Endodermal cell (in vitro differentiated cells): ENCODE measurements around the gene CMPK1. TPM values are rescaled to one million over a fixed set of nuclear protein-coding genes. Genes with fewer than 3 reads are reported as not detected.

Source experiments
- DNase-seq: peaks from one replicate; pipeline ENCODE4 v3.0.0-alpha.2; 2017
- H3K27ac ChIP-seq: 2 replicates; pipeline ENCODE4 v1.5.1; 2013; ENCODE audit warnings: mild to moderate bottlenecking, low read depth, low read length, moderate library complexity
- H3K27me3 ChIP-seq: 2 replicates; pipeline ENCODE4 v1.6.1; 2013; ENCODE audit warnings: mild to moderate bottlenecking, low read length, moderate library complexity; ENCODE audit not compliant: insufficient read depth, control insufficient read depth, poor library complexity, severe bottlenecking
- H3K36me3 ChIP-seq: 2 replicates; pipeline ENCODE4 v1.7.0; 2013; ENCODE audit warnings: mild to moderate bottlenecking, low read length, moderate library complexity; ENCODE audit not compliant: control insufficient read depth, insufficient read depth
- H3K4me1 ChIP-seq: one replicate; pipeline ENCODE4 v1.7.0; 2013; ENCODE audit warnings: low read length; ENCODE audit not compliant: control insufficient read depth, insufficient read depth
- H3K4me3 ChIP-seq: 2 replicates; pipeline ENCODE4 v1.5.1; 2013; ENCODE audit warnings: mild to moderate bottlenecking, low read length, moderate library complexity
- H3K9ac ChIP-seq: 2 replicates; pipeline ENCODE4 v1.6.1; 2013; ENCODE audit warnings: mild to moderate bottlenecking, low read length, moderate library complexity; ENCODE audit not compliant: poor library complexity, severe bottlenecking; ENCODE audit errors: extremely low read depth
- H3K9me3 ChIP-seq: 2 replicates; pipeline ENCODE4 v1.6.1; 2013; ENCODE audit warnings: mild to moderate bottlenecking, low read length, moderate library complexity; ENCODE audit not compliant: control insufficient read depth
- H3K27ac Mint-ChIP-seq: 2 replicates; pipeline ENCODE4 v1.8.0; 2020; ENCODE audit warnings: mixed read lengths
- H3K27me3 Mint-ChIP-seq: 2 replicates; pipeline ENCODE4 v1.8.0; 2021; ENCODE audit warnings: mild to moderate bottlenecking, mixed read lengths; ENCODE audit not compliant: insufficient read depth
- H3K36me3 Mint-ChIP-seq: 2 replicates; pipeline ENCODE4 v1.8.0; 2020; ENCODE audit warnings: low read depth, mixed read lengths
- H3K4me1 Mint-ChIP-seq: 2 replicates; pipeline ENCODE4 v1.8.0; 2020; ENCODE audit warnings: mixed read lengths
- H3K4me3 Mint-ChIP-seq: 2 replicates; pipeline ENCODE4 v1.8.0; 2020; ENCODE audit warnings: mild to moderate bottlenecking, moderate library complexity, mixed read lengths
- H3K9me3 Mint-ChIP-seq: 2 replicates; pipeline ENCODE4 v1.8.0; 2020; ENCODE audit warnings: mild to moderate bottlenecking, mixed read lengths
- WGBS, 2 experiments: methylation state at CpG; one replicate each; pipeline versions ENCODE4 v1.1.5 to v1.1.7; 2013; ENCODE audit warnings: missing lambda C conversion rate in 2 of 2, mixed read lengths in 1 of 2; ENCODE audit not compliant: insufficient coverage in 1 of 2, insufficient read length in 1 of 2; 5-methylcytosine and 5-hydroxymethylcytosine counted together
- total RNA-seq, 2 donors: library from RNA; stranded (reverse); fragmentation: NEBNext Ultra II Directional in 1 of 2; extraction: Animal tissue kit (Norgen Biotek cat#: 25700) in 1 of 2; gene quantifications; 2 replicates in 1 of 2; 3 replicates in 1 of 2; pipeline ENCODE4 v1.2.1, GENCODE V29; 2021
- TF ChIP-seq, protein P1 (sequence below): fragments of 200-600 bp; sonication (generic); conservative IDR thresholded peaks from 2 replicates; pipeline ENCODE4 v1.5.0; 2021; ENCODE audit warnings: antibody characterized with exemption, mild to moderate bottlenecking

CMPK1 gene
- total RNA-seq, 2 donors from 2014 or later: 41.6 to 42.0 TPM

DNA sequence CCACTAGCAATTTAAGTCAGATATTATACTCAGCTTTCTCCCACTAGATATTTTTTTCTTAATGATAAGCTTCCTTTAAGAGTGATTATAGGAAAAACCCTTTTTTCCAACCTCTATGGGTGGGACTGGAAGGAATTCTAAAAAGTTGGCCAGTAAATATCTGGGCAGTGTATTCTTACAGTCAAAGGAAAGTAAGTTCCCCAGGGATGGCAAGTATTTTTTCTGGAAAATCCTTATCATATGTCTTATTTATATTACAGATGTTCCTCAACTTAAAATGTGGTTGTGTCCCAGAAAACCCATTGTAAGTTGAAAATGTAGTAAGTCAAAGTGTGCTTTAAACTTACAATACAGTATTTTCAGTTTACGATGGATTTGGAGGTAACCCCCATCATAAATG, 29.2 kb downstream of the CMPK1 start:
- TF ChIP-seq, protein P1, sequence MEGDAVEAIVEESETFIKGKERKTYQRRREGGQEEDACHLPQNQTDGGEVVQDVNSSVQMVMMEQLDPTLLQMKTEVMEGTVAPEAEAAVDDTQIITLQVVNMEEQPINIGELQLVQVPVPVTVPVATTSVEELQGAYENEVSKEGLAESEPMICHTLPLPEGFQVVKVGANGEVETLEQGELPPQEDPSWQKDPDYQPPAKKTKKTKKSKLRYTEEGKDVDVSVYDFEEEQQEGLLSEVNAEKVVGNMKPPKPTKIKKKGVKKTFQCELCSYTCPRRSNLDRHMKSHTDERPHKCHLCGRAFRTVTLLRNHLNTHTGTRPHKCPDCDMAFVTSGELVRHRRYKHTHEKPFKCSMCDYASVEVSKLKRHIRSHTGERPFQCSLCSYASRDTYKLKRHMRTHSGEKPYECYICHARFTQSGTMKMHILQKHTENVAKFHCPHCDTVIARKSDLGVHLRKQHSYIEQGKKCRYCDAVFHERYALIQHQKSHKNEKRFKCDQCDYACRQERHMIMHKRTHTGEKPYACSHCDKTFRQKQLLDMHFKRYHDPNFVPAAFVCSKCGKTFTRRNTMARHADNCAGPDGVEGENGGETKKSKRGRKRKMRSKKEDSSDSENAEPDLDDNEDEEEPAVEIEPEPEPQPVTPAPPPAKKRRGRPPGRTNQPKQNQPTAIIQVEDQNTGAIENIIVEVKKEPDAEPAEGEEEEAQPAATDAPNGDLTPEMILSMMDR: no peak
- no peak overlapping the region for H3K4me3 Mint-ChIP-seq
- H3K4me1 ChIP-seq: no peaks in the 10 kb centered on the region
- no peaks in the 10 kb centered on the region for H3K9me3 Mint-ChIP-seq
- H3K4me3 ChIP-seq: no peak overlapping the region
- no peak overlapping the region for H3K9ac ChIP-seq
- no peak overlapping the region for H3K27ac ChIP-seq
- no peaks in the 10 kb centered on the region for H3K27me3 ChIP-seq
- no peaks in the 10 kb centered on the region for H3K27me3 Mint-ChIP-seq
- no peak for DNase-seq
- WGBS, 2 experiments: 100% methylated on average over 1 of the region's 1 CpG
- no peaks in the 10 kb centered on the region for H3K36me3 Mint-ChIP-seq
- H3K36me3 ChIP-seq: no peaks in the 10 kb centered on the region
- no peaks in the 10 kb centered on the region for H3K4me1 Mint-ChIP-seq
- no peak overlapping the region for H3K27ac Mint-ChIP-seq
- no peaks in the 10 kb centered on the region for H3K9me3 ChIP-seq

DNA sequence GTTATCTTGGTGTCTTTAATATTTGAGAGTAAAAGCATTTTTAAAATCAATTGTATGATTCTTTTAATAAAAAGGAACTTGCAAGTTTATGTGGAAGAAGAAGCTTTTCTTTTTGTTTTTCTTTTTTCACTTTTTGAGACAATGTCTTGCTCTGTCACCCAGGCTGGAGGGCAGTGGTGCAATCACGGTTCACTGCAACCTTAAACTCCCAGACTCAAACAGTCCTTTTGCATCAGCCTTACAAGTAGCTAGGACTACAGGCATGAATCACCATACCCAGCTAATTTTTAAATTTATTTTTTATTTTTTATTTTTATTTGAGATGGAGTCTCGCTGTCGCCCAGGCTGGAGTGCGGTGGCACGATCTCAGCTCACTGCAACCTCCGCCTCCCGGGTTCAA, 34.1 kb downstream of the CMPK1 start:
- TF ChIP-seq, protein P1: no peak
- no peaks in the 10 kb centered on the region for H3K27me3 Mint-ChIP-seq
- Histone ChIP-seq H3K9ac (no peak overlapping the region), H3K36me3 (peaks cover 35% of the 10 kb centered on the region), H3K4me1 (no peaks in the 10 kb centered on the region), H3K9me3 (no peaks in the 10 kb centered on the region), H3K27me3 (no peaks in the 10 kb centered on the region), H3K27ac (no peak overlapping the region), H3K4me3 (no peak overlapping the region)
- H3K27ac Mint-ChIP-seq: no peak overlapping the region
- no peak overlapping the region for H3K4me3 Mint-ChIP-seq
- H3K36me3 Mint-ChIP-seq: peaks cover 30% of the 10 kb centered on the region
- no peaks in the 10 kb centered on the region for H3K4me1 Mint-ChIP-seq
- no peak for DNase-seq
- H3K9me3 Mint-ChIP-seq: no peaks in the 10 kb centered on the region
- WGBS, 2 experiments: 93 to 100% methylated on average over 1 to 7 of the region's 7 CpGs

DNA sequence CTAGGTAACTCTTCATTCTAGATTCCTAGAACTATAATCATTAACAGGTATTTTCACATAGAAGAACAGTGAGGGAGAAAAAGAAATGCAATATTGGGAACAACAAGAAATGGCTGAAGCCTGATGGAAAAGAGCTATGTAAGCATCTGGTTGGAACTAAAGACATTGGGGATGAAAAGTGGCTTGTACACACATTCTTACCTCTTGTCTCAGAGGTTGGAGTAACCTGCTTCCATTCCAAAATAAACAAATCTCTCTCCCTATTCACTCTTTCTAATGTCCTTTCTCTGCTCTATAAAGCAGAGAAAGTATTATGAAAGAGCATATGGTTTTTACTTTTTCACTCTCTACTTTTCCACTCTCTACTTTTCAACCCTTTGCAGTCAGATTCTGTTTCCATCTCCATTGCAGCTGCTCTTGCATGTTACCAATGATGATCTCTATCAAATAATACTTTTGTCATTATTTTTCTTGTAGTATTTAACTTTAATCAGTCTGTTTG, 37.5 kb downstream of the CMPK1 start:
- TF ChIP-seq, protein P1: no peak
- Histone ChIP-seq H3K27me3 (no peaks in the 10 kb centered on the region), H3K4me3 (no peak overlapping the region), H3K9ac (no peak overlapping the region), H3K4me1 (no peaks in the 10 kb centered on the region), H3K9me3 (no peaks in the 10 kb centered on the region), H3K36me3 (peaks cover 65% of the 10 kb centered on the region), H3K27ac (no peak overlapping the region)
- H3K4me1 Mint-ChIP-seq: no peaks in the 10 kb centered on the region
- no peak overlapping the region for H3K27ac Mint-ChIP-seq
- no peaks in the 10 kb centered on the region for H3K9me3 Mint-ChIP-seq
- no peak overlapping the region for H3K4me3 Mint-ChIP-seq
- H3K36me3 Mint-ChIP-seq: peaks cover 47% of the 10 kb centered on the region
- H3K27me3 Mint-ChIP-seq: no peaks in the 10 kb centered on the region
- DNase-seq: no peak
